ENCODE measurements around the gene ACOT13.
"Not testable (repeated sequence)": the region's sequence is repeated elsewhere in the genome, so short reads cannot be mapped to it uniquely, and the experiment has no call there.

The ACOT13 gene

GRCh38 chr6:24672620-24673182, 5.8 kb downstream of the ACOT13 start:
- peaks cover 3% of the 10 kb centered on the region for H3K9me3 ChIP-seq
- TF ChIP-seq CTCF (IDR thresholded peaks at IDR 0.05; ENCODE audit: low read depth, low read length), result no peak
- no peak overlapping the region for H3K4me3 ChIP-seq (ENCODE audit: low read depth, low read length)
- H3K36me3 ChIP-seq, result no peaks in the 10 kb centered on the region
- H3K27me3 ChIP-seq, result no peaks in the 10 kb centered on the region
- no peaks in the 10 kb centered on the region for H3K4me1 ChIP-seq
- DNase-seq, result no peak

DNA sequence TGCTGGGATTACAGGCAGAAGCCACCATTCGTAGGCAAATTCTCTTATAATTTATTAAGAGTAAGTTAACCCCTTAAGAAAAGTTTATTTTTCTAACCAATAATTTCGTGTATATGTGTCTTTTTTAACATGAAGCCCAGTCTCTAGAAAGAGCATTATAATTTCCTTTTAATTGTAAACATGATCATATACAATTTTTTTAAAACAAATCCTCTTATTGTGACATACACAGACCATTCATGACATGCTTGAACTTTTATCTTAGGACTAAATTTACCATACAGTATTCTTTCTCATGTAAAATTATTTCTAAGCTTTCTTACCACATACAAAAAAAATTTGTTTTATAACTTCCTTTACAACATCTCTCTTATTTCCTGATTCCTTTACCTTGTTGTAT, 6.7 kb downstream of the ACOT13 start:
- Histone ChIP-seq H3K9me3 (peaks cover 3% of the 10 kb centered on the region), H3K4me3 (ENCODE audit: low read depth, low read length) (no peak overlapping the region), H3K4me1 (no peaks in the 10 kb centered on the region), H3K27me3 (no peaks in the 10 kb centered on the region), H3K36me3 (no peaks in the 10 kb centered on the region)
- DNase-seq, result no peak
- TF ChIP-seq CTCF (IDR thresholded peaks at IDR 0.05; ENCODE audit: low read depth, low read length), result no peak

GRCh38 chr6:24678792-24679352, 12.0 kb downstream of the ACOT13 start:
- H3K4me1 ChIP-seq; H3K9me3 ChIP-seq; H3K4me3 ChIP-seq (ENCODE audit: low read depth, low read length); H3K27me3 ChIP-seq; H3K36me3 ChIP-seq; DNase-seq: not testable (repeated sequence)

GRCh38 chr6:24680582-24680981, 13.7 kb downstream of the ACOT13 start:
- DNase-seq, result no peak
- no peak for TF ChIP-seq CTCF (IDR thresholded peaks at IDR 0.05; ENCODE audit: low read depth, low read length)
- H3K4me1 ChIP-seq, result no peaks in the 10 kb centered on the region
- H3K9me3 ChIP-seq, result no peaks in the 10 kb centered on the region
- H3K27me3 ChIP-seq, result no peaks in the 10 kb centered on the region
- H3K36me3 ChIP-seq, result no peaks in the 10 kb centered on the region
- no peak overlapping the region for H3K4me3 ChIP-seq (ENCODE audit: low read depth, low read length)

DNA sequence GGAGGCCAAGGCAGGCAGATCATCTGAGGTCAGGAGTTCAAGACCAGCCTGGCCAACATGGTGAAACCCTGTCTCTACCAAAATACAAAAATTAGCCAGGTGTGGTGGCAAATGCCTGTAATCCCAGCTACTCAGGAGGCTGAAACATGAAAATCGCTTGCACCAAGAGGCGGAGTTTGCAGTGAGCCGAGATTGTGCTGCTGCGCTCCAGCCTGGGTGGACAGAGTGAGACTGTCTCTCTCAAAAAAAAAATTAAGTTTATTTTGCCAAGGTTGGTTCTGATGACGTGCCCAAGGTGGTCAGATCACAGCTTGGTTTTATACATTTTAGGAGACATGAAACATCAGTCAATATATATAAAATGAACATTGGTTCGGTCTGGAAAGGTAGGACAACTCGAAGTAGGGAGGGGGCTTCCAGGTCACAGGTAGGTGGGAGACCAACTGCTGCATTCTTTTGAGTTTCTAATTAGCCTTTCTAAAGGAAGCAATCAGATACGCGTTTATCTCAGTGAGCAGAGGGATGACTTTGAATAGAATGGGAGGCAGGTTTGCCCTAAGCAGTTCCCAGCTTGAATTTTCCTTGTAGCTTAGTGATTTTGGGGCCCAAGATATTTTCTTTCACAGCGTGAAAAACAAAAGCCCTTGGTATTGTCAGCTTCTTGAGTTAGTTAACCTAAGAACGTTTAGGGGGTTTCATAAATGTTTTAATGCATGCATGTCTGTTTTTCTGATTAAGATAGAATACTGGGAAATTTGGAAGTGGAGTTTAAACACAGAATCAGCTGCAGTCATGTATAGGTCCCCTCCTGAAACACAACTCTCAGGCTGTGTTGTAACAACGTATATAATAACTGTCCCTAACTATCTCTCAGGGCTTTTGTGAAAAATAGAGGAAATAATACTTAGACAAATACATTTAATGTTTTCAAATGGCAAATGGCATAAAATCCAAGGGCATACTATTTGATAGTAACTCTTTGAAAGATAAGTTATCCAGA, 16.7 kb downstream of the ACOT13 start:
- no peaks in the 10 kb centered on the region for H3K4me1 ChIP-seq
- H3K4me3 ChIP-seq (ENCODE audit: low read depth, low read length), result no peak overlapping the region
- no peaks in the 10 kb centered on the region for H3K9me3 ChIP-seq
- no peak for TF ChIP-seq CTCF (IDR thresholded peaks at IDR 0.05; ENCODE audit: low read depth, low read length)
- H3K36me3 ChIP-seq, result no peaks in the 10 kb centered on the region
- H3K27me3 ChIP-seq, result no peaks in the 10 kb centered on the region
- no peak for DNase-seq

- no peaks in the 10 kb centered on the region for H3K36me3 ChIP-seq
- DNase-seq, result no peak
- no peaks in the 10 kb centered on the region for H3K27me3 ChIP-seq
- TF ChIP-seq CTCF (IDR thresholded peaks at IDR 0.05; ENCODE audit: low read depth, low read length), result no peak
- H3K9me3 ChIP-seq, result no peaks in the 10 kb centered on the region
- H3K4me1 ChIP-seq, result no peaks in the 10 kb centered on the region
- H3K4me3 ChIP-seq (ENCODE audit: low read depth, low read length), result no peak overlapping the region
Measured at GRCh38 chr6:24686408-24686807, 19.5 kb downstream of the ACOT13 start.
